Transverse colon (tissue), 4 donors: ENCODE measurements around the gene ZFAND3. TPM values are rescaled to one million over a fixed set of nuclear protein-coding genes. Genes with fewer than 3 reads are reported as not detected.

Experiments
- DNase-seq: peaks from one replicate; pipeline ENCODE4 v3.0.0-alpha.2; 2019
- H3K27ac ChIP-seq, 4 donors: fragments of 200-600 bp; sonication (generic); 2 replicates each; pipeline ENCODE4 v1.5.1; 2016 to 2018; ENCODE audit warnings: inconsistent platforms in 4 of 4
- H3K27me3 ChIP-seq: fragments of 200-600 bp; sonication (generic); 2 replicates; pipeline ENCODE4 v1.5.1; 2017; ENCODE audit warnings: inconsistent platforms
- H3K36me3 ChIP-seq, 4 donors: fragments of 200-600 bp; sonication (generic); 2 replicates each; pipeline ENCODE4 v1.5.1; 2017 to 2019; ENCODE audit warnings: inconsistent platforms in 4 of 4
- H3K4me1 ChIP-seq, 4 donors: fragments of 200-600 bp; sonication (generic); 2 replicates each; pipeline ENCODE4 v1.5.1; 2017 to 2020; ENCODE audit warnings: inconsistent platforms in 4 of 4
- H3K4me3 ChIP-seq, 4 donors: fragments of 200-600 bp; sonication (generic); 1 replicate in 1 of 4; 2 replicates in 3 of 4; pipeline versions ENCODE4 v1.5.1 to v1.6.1; 2017 to 2019; ENCODE audit warnings: inconsistent platforms in 4 of 4
- H3K9me3 ChIP-seq, 2 donors: fragments of 200-600 bp; sonication (generic); 2 replicates each; pipeline ENCODE4 v1.5.1; 2017 to 2019; ENCODE audit warnings: inconsistent platforms in 2 of 2
- EP300 ChIP-seq: sonication (generic); formaldehyde crosslinking; IDR thresholded peaks from one replicate; pipeline ENCODE4 v1.6.1; 2017; ENCODE audit warnings: antibody characterized with exemption, low read depth
- POLR2A ChIP-seq: fragments of 450-650 bp; IDR thresholded peaks from one replicate; pipeline ENCODE4 v1.6.1; 2016; ENCODE audit warnings: antibody characterized with exemption, mild to moderate bottlenecking, moderate library complexity
- POLR2AphosphoS5 ChIP-seq, 3 donors: sonication (generic); formaldehyde crosslinking; IDR thresholded peaks; one replicate each; pipeline ENCODE4 v1.6.1; 2016; ENCODE audit warnings: antibody characterized with exemption in 3 of 3
- WGBS, 2 donors: methylation state at CpG; one replicate each; pipeline ENCODE4 v1.1.5; 2018; ENCODE audit warnings: low coverage in 1 of 2; 5-methylcytosine and 5-hydroxymethylcytosine counted together
- in situ Hi-C, 4 donors: fragments of 200-750 bp; cut with MboI; loops; one replicate each; pipeline versions ENCODE4 v1.15.0 to v1.15.1; 2017; ENCODE audit warnings: low sequenced_read_pairs in 3 of 4, low pct_ligation_motif_present in 1 of 4, low pct_unique_long_range_greater_than_20kb in 1 of 4
- intact Hi-C: fragments of 100-400 bp; cut with DNase I; formaldehyde crosslinking; loops from one replicate; pipeline ENCODE4 v1.15.1; 2023; ENCODE audit warnings: low total_unique reads
- total RNA-seq, 4 donors: library from RNA; depleted of rRNA; stranded (reverse); fragments of >200 nt; gene quantifications; one replicate each; pipeline ENCODE4 v1.1.0, GENCODE V29; 2016
- TF ChIP-seq, protein P1 (sequence below), 5 experiments: fragments of 200-600 bp in 3 of 5; fragments of 450-650 bp in 2 of 5; sonication (generic) in 3 of 5; IDR thresholded peaks; 1 replicate in 2 of 5; 2 replicates in 3 of 5; pipeline ENCODE4 v1.5.1; 2016 to 2017; ENCODE audit warnings: antibody characterized with exemption in 5 of 5, inconsistent platforms in 3 of 5, mild to moderate bottlenecking in 2 of 5, moderate library complexity in 1 of 5

Gene ZFAND3
- total RNA-seq, 4 donors from 2014 or later, result 20.5 to 83.4 (median 36.5) TPM

- in situ Hi-C loops (no loop called here), intact Hi-C loops (no loop called here)
- Histone ChIP-seq H3K27ac (no peak overlapping the region), H3K27me3 (no peaks in the 10 kb centered on the region), H3K36me3 (no peaks in the 10 kb centered on the region), H3K4me1 (peaks cover 0 to 42% (median 19%) of the 10 kb centered on the region in 4 donors), H3K9me3 (no peaks in the 10 kb centered on the region), H3K4me3 (no peak overlapping the region)
- WGBS, 2 donors, result 63 to 67% methylated on average over 6 to 8 of the region's 8 CpGs
- no peak for DNase-seq
- TF ChIP-seq POLR2AphosphoS5 (IDR thresholded peaks at IDR 0.05) (no peak), POLR2A (no peak), EP300 (no peak)
- TF ChIP-seq, protein P1, sequence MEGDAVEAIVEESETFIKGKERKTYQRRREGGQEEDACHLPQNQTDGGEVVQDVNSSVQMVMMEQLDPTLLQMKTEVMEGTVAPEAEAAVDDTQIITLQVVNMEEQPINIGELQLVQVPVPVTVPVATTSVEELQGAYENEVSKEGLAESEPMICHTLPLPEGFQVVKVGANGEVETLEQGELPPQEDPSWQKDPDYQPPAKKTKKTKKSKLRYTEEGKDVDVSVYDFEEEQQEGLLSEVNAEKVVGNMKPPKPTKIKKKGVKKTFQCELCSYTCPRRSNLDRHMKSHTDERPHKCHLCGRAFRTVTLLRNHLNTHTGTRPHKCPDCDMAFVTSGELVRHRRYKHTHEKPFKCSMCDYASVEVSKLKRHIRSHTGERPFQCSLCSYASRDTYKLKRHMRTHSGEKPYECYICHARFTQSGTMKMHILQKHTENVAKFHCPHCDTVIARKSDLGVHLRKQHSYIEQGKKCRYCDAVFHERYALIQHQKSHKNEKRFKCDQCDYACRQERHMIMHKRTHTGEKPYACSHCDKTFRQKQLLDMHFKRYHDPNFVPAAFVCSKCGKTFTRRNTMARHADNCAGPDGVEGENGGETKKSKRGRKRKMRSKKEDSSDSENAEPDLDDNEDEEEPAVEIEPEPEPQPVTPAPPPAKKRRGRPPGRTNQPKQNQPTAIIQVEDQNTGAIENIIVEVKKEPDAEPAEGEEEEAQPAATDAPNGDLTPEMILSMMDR (IDR thresholded peaks at IDR 0.05), result no peak
Observed at GRCh38 chr6:37916149-37916548, 96.6 kb downstream of the ZFAND3 start.

DNA sequence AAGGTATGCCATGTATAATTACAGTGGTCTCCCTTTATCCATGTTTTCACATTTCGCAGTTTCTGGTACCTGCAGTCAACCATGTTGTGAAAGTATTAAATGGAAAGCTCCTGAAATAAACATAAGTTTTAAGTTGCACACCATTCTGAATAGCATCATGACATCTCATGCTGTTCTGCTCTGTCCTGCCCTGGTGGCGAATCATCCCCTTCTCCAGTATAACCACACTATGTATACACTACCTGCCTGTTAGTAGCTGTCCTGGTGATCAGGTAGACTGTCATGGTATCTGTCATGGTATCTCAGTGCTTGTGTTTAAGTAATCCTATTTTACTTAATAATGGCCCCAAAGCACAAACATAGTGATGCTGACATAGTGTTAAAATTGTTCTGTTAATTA lies 97.1 kb downstream of the ZFAND3 start:
- Histone ChIP-seq H3K27me3 (no peaks in the 10 kb centered on the region), H3K4me1 (peaks cover 0 to 43% (median 19%) of the 10 kb centered on the region in 4 donors), H3K9me3 (no peaks in the 10 kb centered on the region), H3K4me3 (no peak overlapping the region), H3K36me3 (no peaks in the 10 kb centered on the region), H3K27ac (no peak overlapping the region)
- no peak for DNase-seq
- 100% methylated on average over 1 to 2 of the region's 2 CpGs for WGBS, 2 donors
- in situ Hi-C loops (no loop called here), intact Hi-C loops (no loop called here)
- TF ChIP-seq POLR2AphosphoS5 (IDR thresholded peaks at IDR 0.05), result no peak
- TF ChIP-seq EP300, result no peak
- TF ChIP-seq, protein P1 (IDR thresholded peaks at IDR 0.05), result no peak
- no peak for TF ChIP-seq POLR2A

GRCh38 chr6:37917566-37917965 lies 98.0 kb downstream of the ZFAND3 start:
- no peak for TF ChIP-seq EP300
- TF ChIP-seq, protein P1 (IDR thresholded peaks at IDR 0.05), result no peak
- TF ChIP-seq POLR2A, result no peak
- no peak for TF ChIP-seq POLR2AphosphoS5 (IDR thresholded peaks at IDR 0.05)
- 56 to 63% methylated on average over 2 of the region's 2 CpGs for WGBS, 2 donors
- no peak overlapping the region for H3K27ac ChIP-seq
- DNase-seq, result no peak
- H3K9me3 ChIP-seq, result no peaks in the 10 kb centered on the region
- no peak overlapping the region for H3K4me3 ChIP-seq
- in situ Hi-C loops (no loop called here), intact Hi-C loops (no loop called here)
- peaks cover 0 to 52% (median 19%) of the 10 kb centered on the region in 4 donors for H3K4me1 ChIP-seq
- H3K36me3 ChIP-seq, result no peaks in the 10 kb centered on the region
- no peaks in the 10 kb centered on the region for H3K27me3 ChIP-seq

- in situ Hi-C loops (no loop called here), intact Hi-C loops (no loop called here)
- H3K27me3 ChIP-seq, result no peaks in the 10 kb centered on the region
- H3K4me1 ChIP-seq, result peaks cover 0 to 58% (median 19%) of the 10 kb centered on the region in 4 donors
- no peaks in the 10 kb centered on the region for H3K9me3 ChIP-seq
- no peak overlapping the region for H3K4me3 ChIP-seq
- no peaks in the 10 kb centered on the region for H3K36me3 ChIP-seq
- TF ChIP-seq, protein P1 (IDR thresholded peaks at IDR 0.05), result no peak
- TF ChIP-seq POLR2AphosphoS5 (IDR thresholded peaks at IDR 0.05) (no peak), POLR2A (no peak), EP300 (no peak)
- 81 to 94% methylated on average over 3 of the region's 3 CpGs for WGBS, 2 donors
- H3K27ac ChIP-seq, result no peak overlapping the region
- no peak for DNase-seq
Observed at GRCh38 chr6:37919417-37920157, 100.1 kb downstream of the ZFAND3 start.
